OCI-LY7 (cell line): ENCODE measurements around the gene NAA60.
"Not testable (repeated sequence)": the region's sequence is repeated elsewhere in the genome, so short reads cannot be mapped to it uniquely, and the experiment has no call there.

Source experiments
- EZH2phosphoT487 ChIP-seq: fragments of 200-600 bp; sonication (generic); IDR thresholded peaks from 2 replicates; pipeline ENCODE4 v1.6.1; 2018; ENCODE audit warnings: low read depth, borderline replicate concordance, mild to moderate bottlenecking, mixed run types, antibody characterized with exemption, low read length, moderate library complexity, mixed read lengths
- TF ChIP-seq, protein P1 (sequence below): fragments of 200-600 bp; sonication (generic); conservative IDR thresholded peaks from 2 replicates; pipeline ENCODE4 v1.5.1; 2014; ENCODE audit warnings: mild to moderate bottlenecking, antibody characterized with exemption, low read length, moderate library complexity, mixed read lengths

DNA sequence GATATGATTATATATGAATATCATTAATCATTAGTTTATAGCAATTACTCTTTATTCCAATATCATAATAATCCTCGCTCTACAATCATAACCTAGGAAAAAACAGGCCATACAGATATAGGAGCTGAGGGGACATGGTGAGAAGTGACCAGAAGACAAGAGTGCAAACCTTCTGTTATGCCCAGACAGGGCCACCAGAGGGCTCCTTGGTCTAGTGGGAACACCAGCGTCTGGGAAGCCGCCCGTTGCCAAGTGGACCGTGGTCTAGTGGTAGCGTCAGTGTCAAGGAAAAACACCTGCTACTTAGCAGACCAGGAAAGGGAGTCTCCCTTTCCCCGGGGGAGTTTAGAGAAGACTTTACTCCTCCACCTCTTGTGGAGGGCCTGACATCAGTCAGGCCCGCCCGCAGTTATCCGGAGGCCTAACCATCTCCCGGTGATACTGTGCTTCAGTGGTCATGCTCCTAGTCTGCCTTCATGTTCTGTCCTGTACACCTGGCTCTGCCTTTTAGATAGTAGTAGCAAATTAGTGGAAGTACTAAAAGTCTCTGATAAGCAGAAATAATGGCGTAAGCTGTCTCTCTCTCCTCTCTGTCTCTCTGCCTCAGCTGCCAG lies 83.8 kb downstream of the NAA60 start:
- TF ChIP-seq, protein P1, sequence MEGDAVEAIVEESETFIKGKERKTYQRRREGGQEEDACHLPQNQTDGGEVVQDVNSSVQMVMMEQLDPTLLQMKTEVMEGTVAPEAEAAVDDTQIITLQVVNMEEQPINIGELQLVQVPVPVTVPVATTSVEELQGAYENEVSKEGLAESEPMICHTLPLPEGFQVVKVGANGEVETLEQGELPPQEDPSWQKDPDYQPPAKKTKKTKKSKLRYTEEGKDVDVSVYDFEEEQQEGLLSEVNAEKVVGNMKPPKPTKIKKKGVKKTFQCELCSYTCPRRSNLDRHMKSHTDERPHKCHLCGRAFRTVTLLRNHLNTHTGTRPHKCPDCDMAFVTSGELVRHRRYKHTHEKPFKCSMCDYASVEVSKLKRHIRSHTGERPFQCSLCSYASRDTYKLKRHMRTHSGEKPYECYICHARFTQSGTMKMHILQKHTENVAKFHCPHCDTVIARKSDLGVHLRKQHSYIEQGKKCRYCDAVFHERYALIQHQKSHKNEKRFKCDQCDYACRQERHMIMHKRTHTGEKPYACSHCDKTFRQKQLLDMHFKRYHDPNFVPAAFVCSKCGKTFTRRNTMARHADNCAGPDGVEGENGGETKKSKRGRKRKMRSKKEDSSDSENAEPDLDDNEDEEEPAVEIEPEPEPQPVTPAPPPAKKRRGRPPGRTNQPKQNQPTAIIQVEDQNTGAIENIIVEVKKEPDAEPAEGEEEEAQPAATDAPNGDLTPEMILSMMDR: peak; percentile 79
- not testable (repeated sequence) for TF ChIP-seq EZH2phosphoT487
